Upper lobe of left lung (tissue), 6 donors: ENCODE measurements around the gene PSMD11. TPM values are rescaled to one million over a fixed set of nuclear protein-coding genes. Genes with fewer than 3 reads are reported as not detected.

Experiments
- ATAC-seq, 2 donors: fragments of 200-7000 bp; cut with Tn5 transposase; one replicate each; pipeline ENCODE4 v1.9.1; 2022; ENCODE audit warnings: mild to moderate bottlenecking in 2 of 2, moderate library complexity in 2 of 2; ENCODE audit not compliant: low FRiP score in 2 of 2
- DNase-seq, 2 donors: peaks; one replicate each; pipeline ENCODE4 v3.0.0-alpha.2; 2019 to 2020
- H3K27ac ChIP-seq, 4 donors: fragments of 200-600 bp; sonication (generic); one replicate each; pipeline ENCODE4 v1.5.1; 2016 to 2019
- H3K27me3 ChIP-seq, 4 donors: fragments of 200-600 bp; sonication (generic); one replicate each; pipeline ENCODE4 v1.5.1; 2017 to 2019
- H3K36me3 ChIP-seq, 4 donors: fragments of 200-600 bp; sonication (generic); one replicate each; pipeline ENCODE4 v1.5.1; 2016 to 2019
- H3K4me1 ChIP-seq, 4 donors: fragments of 200-600 bp; sonication (generic); one replicate each; pipeline ENCODE4 v1.5.1; 2018 to 2019
- H3K4me3 ChIP-seq, 4 donors: fragments of 200-600 bp; sonication (generic); one replicate each; pipeline ENCODE4 v1.5.1; 2017 to 2019; ENCODE audit warnings: mild to moderate bottlenecking in 2 of 4, moderate library complexity in 1 of 4
- H3K9me3 ChIP-seq, 4 donors: fragments of 200-600 bp; sonication (generic); one replicate each; pipeline ENCODE4 v1.5.1; 2018 to 2019
- EP300 ChIP-seq, 4 donors: sonication (generic); formaldehyde crosslinking; IDR thresholded peaks; one replicate each; pipeline ENCODE4 v1.5.1; 2017; ENCODE audit warnings: antibody characterized with exemption in 4 of 4, control low read depth in 2 of 4
- POLR2A ChIP-seq, 4 donors: fragments of 450-650 bp; IDR thresholded peaks; one replicate each; pipeline ENCODE4 v1.5.1; 2016 to 2017; ENCODE audit warnings: antibody characterized with exemption in 4 of 4, mild to moderate bottlenecking in 2 of 4
- POLR2AphosphoS5 ChIP-seq, 2 donors: sonication (generic); formaldehyde crosslinking; IDR thresholded peaks; one replicate each; pipeline ENCODE4 v1.5.1; 2017; ENCODE audit warnings: antibody characterized with exemption in 2 of 2
- WGBS, 2 donors: methylation state at CpG; one replicate each; pipeline ENCODE4 v1.1.5; 2017 to 2018; 5-methylcytosine and 5-hydroxymethylcytosine counted together
- total RNA-seq, 6 donors: library from RNA; depleted of rRNA in 4 of 6; stranded (reverse); fragments of >200 nt in 4 of 6; gene quantifications; one replicate each; pipeline versions ENCODE4 v1.1.0 to v1.2.1, GENCODE V29; 2016 to 2021
- TF ChIP-seq, protein P1 (sequence below), 6 experiments: fragments of 450-650 bp in 4 of 6; fragments of 200-600 bp in 2 of 6; sonication (generic) in 2 of 6; IDR thresholded peaks; one replicate each; pipeline ENCODE4 v1.5.1; 2016 to 2019; ENCODE audit warnings: antibody characterized with exemption in 6 of 6
- donor health status: DM: no; HTN: no; CAD: no; lungs with moderate emphysema.
- donor health status: DM: no; HTN: yes; CAD: no; lungs with severe emphysema.

The PSMD11 gene
- total RNA-seq, 6 donors from 2014 or later: 42.4 to 71.4 (median 62.8) TPM

- Histone ChIP-seq H3K9me3 (no peaks in the 10 kb centered on the region), H3K4me3 (no peak overlapping the region), H3K4me1 (peaks cover 16 to 21% (median 20%) of the 10 kb centered on the region in 4 donors), H3K27ac (no peak overlapping the region), H3K36me3 (no peaks in the 10 kb centered on the region), H3K27me3 (no peaks in the 10 kb centered on the region)
- ATAC-seq (no peak), DNase-seq (no peak)
- TF ChIP-seq POLR2A (IDR thresholded peaks at IDR 0.05): no peak
- no peak for TF ChIP-seq EP300 (IDR thresholded peaks at IDR 0.05)
- TF ChIP-seq, protein P1, sequence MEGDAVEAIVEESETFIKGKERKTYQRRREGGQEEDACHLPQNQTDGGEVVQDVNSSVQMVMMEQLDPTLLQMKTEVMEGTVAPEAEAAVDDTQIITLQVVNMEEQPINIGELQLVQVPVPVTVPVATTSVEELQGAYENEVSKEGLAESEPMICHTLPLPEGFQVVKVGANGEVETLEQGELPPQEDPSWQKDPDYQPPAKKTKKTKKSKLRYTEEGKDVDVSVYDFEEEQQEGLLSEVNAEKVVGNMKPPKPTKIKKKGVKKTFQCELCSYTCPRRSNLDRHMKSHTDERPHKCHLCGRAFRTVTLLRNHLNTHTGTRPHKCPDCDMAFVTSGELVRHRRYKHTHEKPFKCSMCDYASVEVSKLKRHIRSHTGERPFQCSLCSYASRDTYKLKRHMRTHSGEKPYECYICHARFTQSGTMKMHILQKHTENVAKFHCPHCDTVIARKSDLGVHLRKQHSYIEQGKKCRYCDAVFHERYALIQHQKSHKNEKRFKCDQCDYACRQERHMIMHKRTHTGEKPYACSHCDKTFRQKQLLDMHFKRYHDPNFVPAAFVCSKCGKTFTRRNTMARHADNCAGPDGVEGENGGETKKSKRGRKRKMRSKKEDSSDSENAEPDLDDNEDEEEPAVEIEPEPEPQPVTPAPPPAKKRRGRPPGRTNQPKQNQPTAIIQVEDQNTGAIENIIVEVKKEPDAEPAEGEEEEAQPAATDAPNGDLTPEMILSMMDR (IDR thresholded peaks at IDR 0.05): no peak
- TF ChIP-seq POLR2AphosphoS5 (IDR thresholded peaks at IDR 0.05): no peak
- 5 to 73% methylated on average over 2 of the region's 2 CpGs for WGBS, 2 donors
Measured at GRCh38 chr17:32516450-32516849, 72.1 kb downstream of the PSMD11 start.

DNA sequence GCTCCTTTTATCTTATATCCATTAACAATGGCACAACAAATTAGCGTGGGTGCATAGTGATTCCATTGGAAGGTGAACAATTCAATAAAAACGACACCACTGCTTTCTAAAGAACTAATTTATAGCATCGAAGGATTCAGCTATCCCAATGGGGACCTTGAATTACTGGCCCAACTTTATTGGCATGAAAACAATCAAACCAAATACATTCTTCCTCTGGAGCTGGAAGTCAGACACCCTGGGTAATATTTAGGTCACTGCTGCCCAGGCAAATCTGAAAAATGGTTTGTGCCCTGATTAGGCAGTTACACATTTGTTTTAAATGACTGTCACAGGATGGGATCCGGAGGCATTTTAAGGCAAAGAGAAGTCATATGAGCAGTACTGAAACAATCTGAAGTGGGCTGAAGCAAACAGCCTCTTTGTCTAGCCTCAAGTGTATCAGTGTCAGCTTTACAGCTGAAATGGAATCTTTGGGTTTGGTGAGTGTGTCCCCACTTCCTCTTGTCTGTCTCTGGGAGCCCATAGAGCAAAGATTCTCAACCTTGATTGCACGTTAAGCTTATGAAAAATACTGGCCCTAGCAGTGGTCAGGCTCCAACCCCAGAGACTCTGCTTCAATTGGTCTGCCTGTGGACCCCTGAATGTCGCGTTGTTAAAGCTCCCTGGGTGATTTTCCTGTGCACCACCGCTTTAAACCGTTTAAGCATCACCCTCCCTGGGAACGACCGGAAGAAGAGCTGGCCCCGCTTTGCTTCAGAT lies 72.8 kb downstream of the PSMD11 start:
- H3K9me3 ChIP-seq: no peaks in the 10 kb centered on the region
- 74 to 79% methylated on average over 12 of the region's 12 CpGs for WGBS, 2 donors
- TF ChIP-seq POLR2AphosphoS5 (IDR thresholded peaks at IDR 0.05) (no peak), EP300 (IDR thresholded peaks at IDR 0.05) (no peak), POLR2A (IDR thresholded peaks at IDR 0.05) (no peak)
- TF ChIP-seq, protein P1 (IDR thresholded peaks at IDR 0.05): no peak
- no peak for DNase-seq
- no peak overlapping the region for H3K4me3 ChIP-seq
- no peaks in the 10 kb centered on the region for H3K27me3 ChIP-seq
- no peaks in the 10 kb centered on the region for H3K36me3 ChIP-seq
- no peak overlapping the region for H3K27ac ChIP-seq
- no peak for ATAC-seq
- peaks cover 16 to 21% (median 20%) of the 10 kb centered on the region in 4 donors for H3K4me1 ChIP-seq

DNA sequence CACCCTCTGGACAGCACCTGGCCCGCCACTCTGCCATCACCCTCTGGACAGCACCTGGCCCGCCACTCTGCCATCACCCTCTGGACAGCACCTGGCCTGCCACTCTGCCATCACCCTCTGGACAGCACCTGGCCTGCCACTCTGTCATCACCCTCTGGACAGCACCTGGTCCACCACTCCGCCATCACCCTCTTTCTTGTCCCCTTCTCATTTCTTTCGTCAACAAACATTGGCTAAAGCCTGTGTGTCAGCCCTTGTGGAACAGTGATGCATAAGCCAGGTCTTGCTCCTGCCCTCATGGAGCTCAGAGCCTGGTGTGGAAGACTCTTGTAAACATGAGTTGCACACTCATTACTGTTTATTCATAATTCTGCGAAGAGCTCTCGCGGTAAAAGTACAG lies 73.7 kb downstream of the PSMD11 start:
- ATAC-seq: no peak

GRCh38 chr17:32518646-32519227 lies 74.4 kb downstream of the PSMD11 start:
- TF ChIP-seq EP300 (IDR thresholded peaks at IDR 0.05) (no peak), POLR2AphosphoS5 (IDR thresholded peaks at IDR 0.05) (no peak), POLR2A (IDR thresholded peaks at IDR 0.05) (no peak)
- TF ChIP-seq, protein P1 (IDR thresholded peaks at IDR 0.05): no peak
- no peak for DNase-seq
- H3K36me3 ChIP-seq: no peaks in the 10 kb centered on the region
- H3K9me3 ChIP-seq: no peaks in the 10 kb centered on the region
- H3K27me3 ChIP-seq: no peaks in the 10 kb centered on the region
- H3K27ac ChIP-seq: peak overlapping the region in 2 of 4 donors; percentile 49 to 66
- no peak for ATAC-seq
- peaks cover 16 to 21% (median 20%) of the 10 kb centered on the region in 4 donors for H3K4me1 ChIP-seq
- WGBS, 2 donors: 42 to 47% methylated on average over 24 to 31 of the region's 31 CpGs
- H3K4me3 ChIP-seq: peak overlapping the region in 3 of 4 donors; percentile 44 to 58 (median 56)

More for the DNA sequence above, 73.7 kb downstream of the PSMD11 start:
- Histone ChIP-seq H3K36me3 (no peaks in the 10 kb centered on the region), H3K27ac (no peak overlapping the region), H3K4me1 (peaks cover 16 to 21% (median 20%) of the 10 kb centered on the region in 4 donors), H3K27me3 (no peaks in the 10 kb centered on the region), H3K4me3 (no peak overlapping the region), H3K9me3 (no peaks in the 10 kb centered on the region)
- 90 to 95% methylated on average over 7 of the region's 7 CpGs for WGBS, 2 donors
- TF ChIP-seq POLR2A (IDR thresholded peaks at IDR 0.05) (no peak), EP300 (IDR thresholded peaks at IDR 0.05) (no peak), POLR2AphosphoS5 (IDR thresholded peaks at IDR 0.05) (no peak)
- TF ChIP-seq, protein P1 (IDR thresholded peaks at IDR 0.05): no peak
- peak in 1 of 2 donors; percentile 30 for DNase-seq
